ENCODE results near the gene NCBP1. TPM values are rescaled to one million over a fixed set of nuclear protein-coding genes. Genes with fewer than 3 reads are reported as not detected.

NCBP1 gene
- polyA plus RNA-seq, 1 of the 3 experiments (the other 2 are of a cell fraction), result 11.3 TPM

- H3F3A ChIP-seq (replicated peaks; ENCODE audit: insufficient read depth), result no peaks in the 10 kb centered on the region
- H3K9ac ChIP-seq, result no peak overlapping the region
- H3K36me3 ChIP-seq (replicated peaks in 1 of 2; ENCODE audit: control insufficient read depth in 1 of 2, insufficient read depth in 2 of 2, low read length in 1 of 2), result no peaks in the 10 kb centered on the region
- H2AFZ ChIP-seq (ENCODE audit: low read depth), result no peak overlapping the region
- H3K4me3 ChIP-seq (ENCODE audit: low read depth in 2 of 2, low read length in 1 of 2), result no peak overlapping the region
- H3K27me3 ChIP-seq (ENCODE audit: insufficient read depth), result peaks cover 12% of the 10 kb centered on the region
- CTCF ChIA-PET, result no interaction called here
- no peaks in the 10 kb centered on the region for H3K4me1 ChIP-seq (ENCODE audit: control insufficient read depth in 1 of 2, insufficient read depth in 2 of 2, low read depth in 1 of 2, low read length in 1 of 2)
- DNase-seq, result no peak
- no peaks in the 10 kb centered on the region for H4K20me1 ChIP-seq (ENCODE audit: insufficient read depth)
- H3K9me3 ChIP-seq, result no peaks in the 10 kb centered on the region
- WGBS (ENCODE audit: low lambda C conversion rate), result 27% methylated on average over 2 of the region's 2 CpGs
- POLR2A ChIA-PET, result no interaction called here
- no peak for TF ChIP-seq NRF1 (IDR thresholded peaks at IDR 0.05; ENCODE audit: low read depth, low read length)
- TF ChIP-seq TCF12 (IDR thresholded peaks at IDR 0.05), result no peak
- TF ChIP-seq CHD2 (IDR thresholded peaks at IDR 0.05; ENCODE audit: low read length, partially characterized antibody), result no peak
- TF ChIP-seq JUND (IDR thresholded peaks at IDR 0.05), result no peak
- TF ChIP-seq MEF2A (IDR thresholded peaks at IDR 0.05; ENCODE audit: borderline replicate concordance, low read depth), result no peak
- no peak for TF ChIP-seq EZH2phosphoT487 (IDR thresholded peaks at IDR 0.05; ENCODE audit: borderline replicate concordance, low read depth)
- TF ChIP-seq POLR2AphosphoS5 (IDR thresholded peaks at IDR 0.05; ENCODE audit: low read depth, low read length), result no peak
- H3K4me2 ChIP-seq, result no peak overlapping the region
- no peaks in the 10 kb centered on the region for H3K79me2 ChIP-seq (ENCODE audit: insufficient read depth)
- H3K27ac ChIP-seq (ENCODE audit: low read depth in 2 of 2, low read length in 1 of 2), result no peak overlapping the region
- no peaks in the 10 kb centered on the region for H3K9me2 ChIP-seq
Measured at GRCh38 chr9:97721396-97721795, 87.8 kb downstream of the NCBP1 start.

GRCh38 chr9:97722331-97722730 is 88.7 kb downstream of the NCBP1 start:
- Histone ChIP-seq H3K27ac (ENCODE audit: low read depth in 2 of 2, low read length in 1 of 2) (no peak overlapping the region), H3K9me3 (no peaks in the 10 kb centered on the region), H3K4me3 (ENCODE audit: low read depth in 2 of 2, low read length in 1 of 2) (no peak overlapping the region), H2AFZ (ENCODE audit: low read depth) (no peak overlapping the region), H3F3A (replicated peaks; ENCODE audit: insufficient read depth) (no peaks in the 10 kb centered on the region), H4K20me1 (ENCODE audit: insufficient read depth) (no peaks in the 10 kb centered on the region), H3K9me2 (no peaks in the 10 kb centered on the region), H3K36me3 (replicated peaks in 1 of 2; ENCODE audit: control insufficient read depth in 1 of 2, insufficient read depth in 2 of 2, low read length in 1 of 2) (no peaks in the 10 kb centered on the region), H3K79me2 (ENCODE audit: insufficient read depth) (no peaks in the 10 kb centered on the region), H3K4me1 (ENCODE audit: control insufficient read depth in 1 of 2, insufficient read depth in 2 of 2, low read depth in 1 of 2, low read length in 1 of 2) (no peaks in the 10 kb centered on the region), H3K27me3 (ENCODE audit: insufficient read depth) (peaks cover 20% of the 10 kb centered on the region; the same call in 1 of the 2 replicates), H3K9ac (no peak overlapping the region), H3K4me2 (no peak overlapping the region)
- no peak for DNase-seq
- ChIA-PET CTCF (no interaction called here), POLR2A (no interaction called here)
- WGBS (ENCODE audit: low lambda C conversion rate), result 4% methylated on average over 2 of the region's 2 CpGs
- no peak for TF ChIP-seq TAF1 (IDR thresholded peaks at IDR 0.05; ENCODE audit: borderline replicate concordance, low read depth, low read length)
- TF ChIP-seq TCF12 (IDR thresholded peaks at IDR 0.05), result no peak
- TF ChIP-seq ZBTB33 (IDR thresholded peaks at IDR 0.05; ENCODE audit: borderline replicate concordance, low read depth), result no peak
- TF ChIP-seq GATA2 (CRISPR knock-in tag; IDR thresholded peaks at IDR 0.05), result no peak
- TF ChIP-seq PBX3 (IDR thresholded peaks at IDR 0.05), result no peak
- no peak for TF ChIP-seq EZH2phosphoT487 (IDR thresholded peaks at IDR 0.05; ENCODE audit: borderline replicate concordance, low read depth)
- TF ChIP-seq SMC3 (IDR thresholded peaks at IDR 0.05; ENCODE audit: low read depth, low read length), result no peak
- TF ChIP-seq CHD2 (IDR thresholded peaks at IDR 0.05; ENCODE audit: low read length, partially characterized antibody), result no peak

Other genes with a start within 250 kb of the NCBP1 start
- 4.9 and 5.8 TPM in 2 replicates for gene TDRD7, start 221.7 kb upstream of the NCBP1 start, polyA plus RNA-seq (2012; rRNA removed)
- 0.54 and 1.6 TPM in 2 replicates for gene TMOD1, start 132.2 kb upstream of the NCBP1 start, polyA plus RNA-seq (2012; rRNA removed)
- 11.5 and 18.6 TPM in 2 replicates for gene TSTD2, start 453 bp upstream of the NCBP1 start, polyA plus RNA-seq (2012; rRNA removed)
- gene XPA, start 63.5 kb downstream of the NCBP1 start, polyA plus RNA-seq (2012; rRNA removed), result 3.2 and 3.3 TPM in 2 replicates
- gene FOXE1, start 219.4 kb downstream of the NCBP1 start, polyA plus RNA-seq (2012; rRNA removed), result 0.03 and 0.08 TPM in 2 replicates

Data from SK-N-SH (cell line).